GM12878 (cell line): ENCODE data around the gene TTLL11.

ENCODE experiments used
- BHLHE40 ChIP-seq, 2 experiments: fragments of 450-650 bp in 1 of 2; IDR thresholded peaks; 2 replicates each; pipeline ENCODE4 v1.6.1; 2011 to 2017; ENCODE audit warnings: low read depth in 2 of 2, borderline replicate concordance in 1 of 2, improper control_type of control experiment in 1 of 2, low read length in 1 of 2, mild to moderate bottlenecking in 1 of 2
- CBFB ChIP-seq: IDR thresholded peaks from 2 replicates; pipeline ENCODE4 v1.6.1; 2016; ENCODE audit warnings: antibody characterized with exemption, low read depth
- CTCF ChIP-seq, 3 experiments: IDR thresholded peaks in 2 of 3; conservative IDR thresholded peaks in 1 of 3; 2 replicates each; pipeline ENCODE4 v1.5.1; 2011; ENCODE audit warnings: low read depth in 3 of 3, low read length in 3 of 3, mild to moderate bottlenecking in 3 of 3, control low read depth in 2 of 3, moderate library complexity in 2 of 3, inconsistent platforms in 1 of 3, mixed read lengths in 1 of 3; ENCODE audit not compliant: control insufficient read depth in 2 of 3, insufficient read depth in 1 of 3; ENCODE audit errors: extremely low read depth in 1 of 3
- IKZF1 ChIP-seq: fragments of 450-650 bp; conservative IDR thresholded peaks from 2 replicates; pipeline ENCODE4 v1.6.1; 2017; ENCODE audit warnings: antibody characterized with exemption, mild to moderate bottlenecking
- KAT2A ChIP-seq: conservative IDR thresholded peaks from 2 replicates; pipeline ENCODE4 v1.6.1; 2011; ENCODE audit warnings: low read depth, low read length; ENCODE audit not compliant: control insufficient read depth
- MXI1 ChIP-seq: fragments of 150-350 bp; IDR thresholded peaks from 2 replicates; pipeline ENCODE4 v1.6.1; 2011; ENCODE audit warnings: low read depth, mild to moderate bottlenecking, inconsistent platforms, low read length, improper control_type of control experiment
- POLR2A ChIP-seq: IDR thresholded peaks from 2 replicates; pipeline ENCODE4 v1.6.1; 2011; ENCODE audit warnings: low read depth, mild to moderate bottlenecking, low read length
- POLR2AphosphoS5 ChIP-seq: IDR thresholded peaks from 2 replicates; pipeline ENCODE4 v1.6.1; 2011; ENCODE audit warnings: mild to moderate bottlenecking, low read length, inconsistent platforms
- RAD21 ChIP-seq: IDR thresholded peaks from 2 replicates; pipeline ENCODE4 v1.6.1; 2011; ENCODE audit warnings: mild to moderate bottlenecking, low read depth, low read length, moderate library complexity; ENCODE audit not compliant: insufficient read depth
- REST ChIP-seq: IDR thresholded peaks from 2 replicates; pipeline ENCODE4 v1.6.1; 2012; ENCODE audit warnings: mild to moderate bottlenecking, low read depth, low read length
- SIN3A ChIP-seq: IDR thresholded peaks from 2 replicates; pipeline ENCODE4 v1.6.1; 2012; ENCODE audit warnings: low read depth, low read length, improper control_type of control experiment
- SMAD1 ChIP-seq: fragments of 450-650 bp; IDR thresholded peaks from 2 replicates; pipeline ENCODE4 v1.6.1; 2018; ENCODE audit warnings: mild to moderate bottlenecking, low read depth; ENCODE audit not compliant: partially characterized antibody
- SP1 ChIP-seq: IDR thresholded peaks from one replicate; pipeline ENCODE4 v1.6.1; 2011; ENCODE audit warnings: low read depth, low read length

- no peak for TF ChIP-seq IKZF1
- no peak for TF ChIP-seq POLR2A
- no peak for TF ChIP-seq RAD21
- TF ChIP-seq SMAD1, result no peak
- no peak for TF ChIP-seq REST
- no peak for TF ChIP-seq MXI1
- TF ChIP-seq BHLHE40 (IDR thresholded peaks at IDR 0.05; ENCODE audit: borderline replicate concordance in 1 of 2, low read depth in 2 of 2, low read length in 1 of 2), result no peak
- no peak for TF ChIP-seq KAT2A
- no peak for TF ChIP-seq SP1
- TF ChIP-seq CBFB, result no peak
- no peak for TF ChIP-seq CTCF (IDR thresholded peaks at IDR 0.05 in 2 of 3, conservative IDR thresholded peaks at IDR 0.05 in 1 of 3; ENCODE audit: control insufficient read depth in 2 of 3, extremely low read depth in 1 of 3, insufficient read depth in 1 of 3, low read depth in 3 of 3, low read length in 3 of 3)
- no peak for TF ChIP-seq POLR2AphosphoS5
- TF ChIP-seq SIN3A, result no peak
These were observed 17.0 kb downstream of the TTLL11 start for GRCh38 chr9:122076117-122076516.
